Ovary (tissue), 9 donors: ENCODE results near the gene BMPER. TPM values are rescaled to one million over a fixed set of nuclear protein-coding genes. Genes with fewer than 3 reads are reported as not detected.
A peak's percentile ranks its signal among the peaks of the same experiment; 100 is the strongest.

Source experiments
- DNase-seq, 5 donors: peaks; one replicate each; pipeline ENCODE4 v3.0.0-alpha.2; 2019 to 2020
- H3K27ac ChIP-seq, 2 donors: fragments of 200-600 bp; one replicate each; pipeline versions ENCODE4 v1.5.1 to v1.8.0; 2019 to 2022
- H3K27me3 ChIP-seq: fragments of 200-600 bp; one replicate; pipeline ENCODE4 v1.8.0; 2022
- H3K36me3 ChIP-seq: fragments of 200-600 bp; sonication (generic); one replicate; pipeline ENCODE4 v1.5.1; 2019
- H3K4me1 ChIP-seq: one replicate; pipeline ENCODE4 v1.8.1; 2013; ENCODE audit warnings: mild to moderate bottlenecking, moderate library complexity; ENCODE audit not compliant: insufficient read depth
- H3K4me3 ChIP-seq: fragments of 200-600 bp; sonication (generic); one replicate; pipeline ENCODE4 v1.5.1; 2017
- H3K9me3 ChIP-seq, 2 donors: fragments of 200-600 bp in 1 of 2; sonication (generic) in 1 of 2; one replicate each; pipeline versions ENCODE4 v1.5.1 to v1.8.1; 2013 to 2019; ENCODE audit warnings: mild to moderate bottlenecking in 1 of 2, moderate library complexity in 1 of 2
- CTCF ChIP-seq, 3 donors: fragments of 450-650 bp in 2 of 3; fragments of 200-600 bp in 1 of 3; IDR thresholded peaks; one replicate each; pipeline versions ENCODE4 v1.5.1 to v1.8.0; 2016 to 2022; ENCODE audit warnings: antibody characterized with exemption in 3 of 3, mild to moderate bottlenecking in 1 of 3
- EP300 ChIP-seq: sonication (generic); formaldehyde crosslinking; IDR thresholded peaks from one replicate; pipeline ENCODE4 v1.6.1; 2017; ENCODE audit warnings: antibody characterized with exemption
- POLR2A ChIP-seq: fragments of 450-650 bp; IDR thresholded peaks from one replicate; pipeline ENCODE4 v1.6.1; 2017; ENCODE audit warnings: antibody characterized with exemption, mild to moderate bottlenecking, moderate library complexity
- WGBS, 3 donors: extraction: QIAGEN DNeasy Blood & Tissue Kit in 1 of 3; methylation state at CpG; one replicate each; pipeline versions ENCODE4 v1.1.5 to v1.1.7; 2013 to 2017; 5-methylcytosine and 5-hydroxymethylcytosine counted together
- intact Hi-C, 4 donors: fragments of 100-400 bp; cut with DNase I; formaldehyde crosslinking; loops; one replicate each; pipeline versions ENCODE4 v1.11.0 to v1.15.1; 2022 to 2023
- polyA plus RNA-seq, 2 donors: library from polyadenylated mRNA; stranded (reverse); fragments of 200-250 nt in 1 of 2; fragments of 350-450 nt in 1 of 2; fragmentation: Illumina TruSeq in 1 of 2; extraction: RNeasy Lipid Tissue Mini Kit (QIAGEN cat#74804) in 1 of 2; gene quantifications; one replicate each; pipeline ENCODE4 v1.2.3, GENCODE V29; 2013 to 2014
- total RNA-seq, 7 donors: library from RNA; depleted of rRNA in 2 of 7; stranded (reverse); fragments of >200 nt in 2 of 7; fragmentation: NEBNext Ultra II Directional in 3 of 7; extraction: Animal tissue kit (Norgen Biotek cat#: 25700) in 3 of 7; gene quantifications; one replicate each; pipeline versions ENCODE4 v1.1.0 to v1.2.4, GENCODE V29; 2016 to 2023
- donor health status: DM: no; HTN: no; CAD: no; lungs with moderate emphysema.
- donor health status: DM: no; HTN: no; CAD: no.
- donor health status: Bipolar disorder and iron deficiency.
- donor health status: DM: yes; HTN: yes; CAD: no.
- donor health status: DM: no; HTN: no; CAD: no.
- donor health status: DM: yes; HTN: yes; CAD: no.

BMPER gene
- total and polyA plus RNA-seq, 9 donors = 2.9 to 15.3 (median 5.4) TPM

DNA sequence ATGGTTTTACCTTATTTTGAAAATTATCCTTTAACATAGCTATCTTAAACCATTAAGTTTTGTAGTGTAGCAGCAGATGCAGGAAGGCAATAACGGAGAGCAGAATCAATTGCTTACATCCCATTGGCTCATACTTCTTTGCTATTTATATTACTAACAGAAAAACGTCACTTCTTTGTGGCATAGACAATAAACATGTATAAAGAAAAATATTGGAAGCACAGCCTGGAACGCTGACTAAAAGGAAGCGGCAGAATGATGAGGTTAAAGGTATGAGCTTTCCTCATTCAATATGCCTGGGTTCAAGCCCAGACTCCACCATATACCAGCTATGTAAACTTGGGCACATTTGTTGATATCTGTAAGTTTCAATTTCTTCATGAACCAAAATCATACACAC lies 24.0 kb upstream of the BMPER start:
- TF ChIP-seq POLR2A = no peak
- no peak for TF ChIP-seq CTCF (IDR thresholded peaks at IDR 0.05)
- no peak for TF ChIP-seq EP300
- no peaks in the 10 kb centered on the region for H3K9me3 ChIP-seq
- H3K27me3 ChIP-seq = no peaks in the 10 kb centered on the region
- H3K4me3 ChIP-seq = no peak overlapping the region
- intact Hi-C loops = no loop called here
- no peaks in the 10 kb centered on the region for H3K36me3 ChIP-seq
- peaks cover 1% of the 10 kb centered on the region for H3K4me1 ChIP-seq
- no peak overlapping the region for H3K27ac ChIP-seq
- 90 to 92% (median 91%) methylated on average over 4 of the region's 4 CpGs for WGBS, 3 donors
- DNase-seq = no peak

DNA sequence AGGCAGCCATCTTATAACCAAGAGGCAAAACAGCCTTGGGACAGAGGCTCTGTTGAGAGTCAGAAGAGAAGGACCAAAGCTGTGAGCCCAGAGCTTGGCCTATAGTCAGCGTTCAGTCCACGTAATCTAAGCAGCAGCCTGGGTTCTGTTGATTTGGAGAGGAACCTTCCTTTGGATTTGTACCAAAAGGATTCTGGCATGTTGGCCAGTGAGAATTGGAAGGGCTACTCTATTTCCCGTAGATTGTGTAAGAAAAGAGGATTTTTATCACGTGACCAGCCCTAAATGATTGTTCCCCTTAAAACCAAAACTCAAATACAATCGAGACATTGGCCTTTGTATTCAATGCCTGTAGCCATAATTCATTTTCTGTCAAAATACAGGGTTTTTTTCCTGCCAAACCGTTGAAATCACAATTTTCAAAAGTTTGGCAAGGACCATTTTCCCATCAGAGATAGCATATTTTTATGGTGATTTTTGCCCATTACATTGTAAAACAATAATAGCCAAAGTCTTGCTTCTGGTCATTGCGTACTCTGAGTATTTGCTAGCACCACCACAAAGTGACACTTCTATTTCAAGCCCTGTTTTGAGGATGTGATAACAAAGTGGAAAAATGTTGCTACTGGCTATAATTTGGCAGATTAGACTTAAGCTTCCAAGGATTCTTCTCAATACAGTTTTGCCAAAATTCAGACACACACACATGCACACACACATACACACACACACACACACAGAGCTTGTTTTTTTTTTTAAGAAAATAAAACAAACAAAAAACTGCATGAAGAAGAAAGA lies 23.1 kb upstream of the BMPER start:
- Histone ChIP-seq H3K27ac (peak overlapping the region in 1 of 2 donors; percentile 59), H3K36me3 (no peaks in the 10 kb centered on the region), H3K4me1 (peaks cover 1% of the 10 kb centered on the region), H3K9me3 (no peaks in the 10 kb centered on the region), H3K27me3 (no peaks in the 10 kb centered on the region), H3K4me3 (no peak overlapping the region)
- TF ChIP-seq POLR2A (no peak), CTCF (IDR thresholded peaks at IDR 0.05) (no peak), EP300 (peak; percentile 50)
- WGBS, 3 donors = 6 to 10% (median 9%) methylated on average over 7 of the region's 7 CpGs
- intact Hi-C loops = no loop called here
- DNase-seq = peak; percentile 45 to 77 (median 61)

DNA sequence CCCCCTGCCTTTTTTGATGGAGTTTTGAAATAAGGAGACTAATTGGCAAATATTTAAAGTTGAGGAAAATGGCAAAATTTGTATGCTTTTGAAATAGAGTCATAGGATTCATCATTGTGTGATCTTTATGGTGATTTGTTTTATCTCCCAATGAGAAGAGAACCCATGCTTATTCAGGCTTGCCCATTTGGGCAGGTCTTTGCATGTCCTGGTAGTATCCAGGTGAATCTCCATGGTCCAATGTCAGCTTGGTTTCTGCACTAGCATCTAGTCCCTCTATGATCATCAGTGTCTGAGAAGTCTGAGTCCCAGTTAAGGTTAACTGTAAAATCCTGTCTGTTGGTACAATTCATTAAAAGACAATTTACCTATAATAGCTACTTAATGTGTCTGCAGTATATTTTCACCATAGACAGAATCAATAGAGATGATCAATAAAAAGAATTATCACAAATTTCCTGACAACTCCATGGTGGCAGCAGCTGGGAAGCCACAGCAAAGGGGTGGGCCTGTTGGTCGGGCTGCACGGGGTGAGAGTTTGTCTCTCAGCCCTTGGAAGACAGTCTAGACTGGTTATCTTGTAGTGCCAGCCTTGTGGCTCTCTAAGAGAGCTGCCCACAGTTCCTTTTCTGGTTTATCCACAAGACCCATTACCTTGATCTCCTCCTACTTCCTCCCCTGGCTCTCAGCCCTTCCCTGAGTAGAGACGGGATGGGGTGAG lies 22.2 kb upstream of the BMPER start:
- WGBS, 3 donors = 54 to 69% (median 62%) methylated on average over 3 of the region's 3 CpGs
- Histone ChIP-seq H3K9me3 (no peaks in the 10 kb centered on the region), H3K27me3 (no peaks in the 10 kb centered on the region), H3K4me1 (peaks cover 1% of the 10 kb centered on the region), H3K27ac (peak overlapping the region in 1 of 2 donors; percentile 2), H3K36me3 (no peaks in the 10 kb centered on the region), H3K4me3 (no peak overlapping the region)
- intact Hi-C loops = no loop called here
- no peak for TF ChIP-seq CTCF (IDR thresholded peaks at IDR 0.05)
- TF ChIP-seq POLR2A = no peak
- TF ChIP-seq EP300 = no peak
- DNase-seq = no peak

- Histone ChIP-seq H3K9me3 (no peaks in the 10 kb centered on the region), H3K36me3 (no peaks in the 10 kb centered on the region), H3K4me3 (no peak overlapping the region), H3K27me3 (no peaks in the 10 kb centered on the region), H3K27ac (no peak overlapping the region), H3K4me1 (peaks cover 1% of the 10 kb centered on the region)
- intact Hi-C loops = no loop called here
- no peak for TF ChIP-seq CTCF (IDR thresholded peaks at IDR 0.05)
- TF ChIP-seq EP300 = no peak
- TF ChIP-seq POLR2A = no peak
- 75 to 76% (median 75%) methylated on average over 1 of the region's 1 CpG for WGBS, 3 donors
- no peak for DNase-seq
These were observed 21.7 kb upstream of the BMPER start for GRCh38 chr7:33883671-33883965.
